Measurements from ENCODE around the gene SCFD2. TPM values are rescaled to one million over a fixed set of nuclear protein-coding genes. Genes with fewer than 3 reads are reported as not detected.

Gene SCFD2
- total and polyA plus RNA-seq, 4 donors = 4.3 to 28.8 (median 7.4) TPM

- H3K36me3 ChIP-seq (ENCODE audit: control insufficient read depth in 4 of 4, insufficient read depth in 3 of 4, low read depth in 1 of 4, low read length in 3 of 4) = peaks cover 0 to 1% (median 0%) of the 10 kb centered on the region in 4 donors
- H3K27ac ChIP-seq (ENCODE audit: low read depth in 1 of 2, low read length in 2 of 2) = no peak overlapping the region
- H3K9me3 ChIP-seq (ENCODE audit: control insufficient read depth in 4 of 4, low read length in 3 of 4) = no peaks in the 10 kb centered on the region
- H3K4me3 ChIP-seq (ENCODE audit: low read depth in 1 of 3, low read length in 3 of 3) = no peak overlapping the region
- DNase-seq (ENCODE audit: low spot score) = no peak
- H3K9ac ChIP-seq (ENCODE audit: low read depth in 1 of 2, low read length in 2 of 2) = no peak overlapping the region
- WGBS = 84% methylated on average over 1 of the region's 1 CpG
- no peaks in the 10 kb centered on the region for H3K4me1 ChIP-seq (ENCODE audit: control insufficient read depth in 4 of 4, insufficient read depth in 4 of 4, low read length in 3 of 4)
- no peaks in the 10 kb centered on the region for H3K27me3 ChIP-seq (ENCODE audit: control insufficient read depth in 4 of 4, insufficient read depth in 4 of 4, low read length in 3 of 4)
- TF ChIP-seq TAF1 (conservative IDR thresholded peaks at IDR 0.05) (no peak), HNF4G (IDR thresholded peaks at IDR 0.05) (no peak), HNF4A (conservative IDR thresholded peaks at IDR 0.05) (no peak), SP1 (IDR thresholded peaks at IDR 0.05) (no peak), RAD21 (IDR thresholded peaks at IDR 0.05) (no peak), FOXA1 (IDR thresholded peaks at IDR 0.05) (no peak), MAX (IDR thresholded peaks at IDR 0.05) (no peak), JUND (IDR thresholded peaks at IDR 0.05) (no peak)
Measured at GRCh38 chr4:52873191-52873590, 492.7 kb downstream of the SCFD2 start.

- no peak for DNase-seq (ENCODE audit: low spot score)
- TF ChIP-seq HNF4A (conservative IDR thresholded peaks at IDR 0.05) (no peak), CTCF (IDR thresholded peaks at IDR 0.05; ENCODE audit: low read depth, low read length, missing input control) (no peak), ZBTB33 (IDR thresholded peaks at IDR 0.05) (no peak)
- no peak overlapping the region for H3K4me3 ChIP-seq (ENCODE audit: low read depth in 1 of 3, low read length in 3 of 3)
- H3K27ac ChIP-seq (ENCODE audit: low read depth in 1 of 2, low read length in 2 of 2) = no peak overlapping the region
- whole genome bisulfite sequencing = 91% methylated on average over 4 of the region's 4 CpGs
- H3K4me1 ChIP-seq (ENCODE audit: control insufficient read depth in 4 of 4, insufficient read depth in 4 of 4, low read length in 3 of 4) = peaks cover 0 to under 1% (median 0%) of the 10 kb centered on the region in 4 donors
- H3K36me3 ChIP-seq (ENCODE audit: control insufficient read depth in 4 of 4, insufficient read depth in 3 of 4, low read depth in 1 of 4, low read length in 3 of 4) = peaks cover 0 to 1% (median 0%) of the 10 kb centered on the region in 4 donors
- H3K9ac ChIP-seq (ENCODE audit: low read depth in 1 of 2, low read length in 2 of 2) = no peak overlapping the region
- no peaks in the 10 kb centered on the region for H3K27me3 ChIP-seq (ENCODE audit: control insufficient read depth in 4 of 4, insufficient read depth in 4 of 4, low read length in 3 of 4)
- H3K9me3 ChIP-seq (ENCODE audit: control insufficient read depth in 4 of 4, low read length in 3 of 4) = no peaks in the 10 kb centered on the region
Measured at GRCh38 chr4:52870225-52870624, 495.6 kb downstream of the SCFD2 start.

GRCh38 chr4:52869656-52870055, 496.2 kb downstream of the SCFD2 start:
- TF ChIP-seq FOXA2 (IDR thresholded peaks at IDR 0.05) (no peak), ATF3 (IDR thresholded peaks at IDR 0.05) (no peak), RAD21 (IDR thresholded peaks at IDR 0.05) (no peak), MAX (IDR thresholded peaks at IDR 0.05) (no peak), EGR1 (IDR thresholded peaks at IDR 0.05; ENCODE audit: low read depth in 2 of 2) (no peak), NR2F2 (IDR thresholded peaks at IDR 0.05) (no peak)
- 83% methylated on average over 1 of the region's 1 CpG for WGBS
- Histone ChIP-seq H3K4me3 (ENCODE audit: low read depth in 1 of 3, low read length in 3 of 3) (no peak overlapping the region), H3K27me3 (ENCODE audit: control insufficient read depth in 4 of 4, insufficient read depth in 4 of 4, low read length in 3 of 4) (no peaks in the 10 kb centered on the region), H3K36me3 (ENCODE audit: control insufficient read depth in 4 of 4, insufficient read depth in 3 of 4, low read depth in 1 of 4, low read length in 3 of 4) (peaks cover 0 to 1% (median 0%) of the 10 kb centered on the region in 4 donors), H3K9me3 (ENCODE audit: control insufficient read depth in 4 of 4, low read length in 3 of 4) (no peaks in the 10 kb centered on the region), H3K27ac (ENCODE audit: low read depth in 1 of 2, low read length in 2 of 2) (no peak overlapping the region), H3K4me1 (ENCODE audit: control insufficient read depth in 4 of 4, insufficient read depth in 4 of 4, low read length in 3 of 4) (peaks cover 0 to 4% (median under 1%) of the 10 kb centered on the region in 4 donors), H3K9ac (ENCODE audit: low read depth in 1 of 2, low read length in 2 of 2) (no peak overlapping the region)
- no peak for DNase-seq (ENCODE audit: low spot score)
